GM21717 (cell line): Measurements from ENCODE around the gene CD74.
"Not testable (repeated sequence)": the region's sequence is repeated elsewhere in the genome, so short reads cannot be mapped to it uniquely, and the experiment has no call there.

Experiments
- ATAC-seq: cut with Tn5 transposase; IDR thresholded peaks from one replicate; pipeline ENCODE4 v1.9.1; 2021; ENCODE audit warnings: mild to moderate bottlenecking, moderate library complexity; ENCODE audit not compliant: unreplicated experiment

CD74 gene

GRCh38 chr5:150441813-150442698, 29.3 kb upstream of the CD74 start:
- ATAC-seq = no peak

- no peak for ATAC-seq
Observed at GRCh38 chr5:150440948-150441812, 28.5 kb upstream of the CD74 start.

GRCh38 chr5:150438873-150439546, 26.3 kb upstream of the CD74 start:
- no peak for ATAC-seq

- peak; percentile 96 for ATAC-seq
Observed at GRCh38 chr5:150436141-150436680, 23.5 kb upstream of the CD74 start.

GRCh38 chr5:150434464-150434863, 21.8 kb upstream of the CD74 start:
- no peak for ATAC-seq

GRCh38 chr5:150431574-150431973, 18.9 kb upstream of the CD74 start:
- ATAC-seq = no peak

GRCh38 chr5:150431048-150431447, 18.3 kb upstream of the CD74 start:
- ATAC-seq = no peak

- peak; percentile 63 for ATAC-seq
Observed at GRCh38 chr5:150429410-150429873, 16.7 kb upstream of the CD74 start.

GRCh38 chr5:150428978-150429377, 16.3 kb upstream of the CD74 start:
- no peak for ATAC-seq

- ATAC-seq = no peak
Observed at GRCh38 chr5:150428106-150428876, 15.6 kb upstream of the CD74 start.

- ATAC-seq = not testable (repeated sequence)
Observed at GRCh38 chr5:150426165-150426564, 13.5 kb upstream of the CD74 start.

GRCh38 chr5:150422758-150423157, 10.0 kb upstream of the CD74 start:
- ATAC-seq = no peak

- ATAC-seq = no peak
Observed at GRCh38 chr5:150422075-150422474, 9.4 kb upstream of the CD74 start.

- peak; percentile 67 for ATAC-seq
Observed at GRCh38 chr5:150419630-150420270, 7.0 kb upstream of the CD74 start.

GRCh38 chr5:150413902-150414790, 1.4 kb upstream of the CD74 start:
- ATAC-seq = not testable (repeated sequence)

GRCh38 chr5:150413176-150413901, 629 bp upstream of the CD74 start:
- peak; percentile 2 for ATAC-seq

GRCh38 chr5:150411245-150411979, 1.3 kb downstream of the CD74 start:
- no peak for ATAC-seq
